H4 (cell line): ENCODE results near the gene GLRX5. TPM values are rescaled to one million over a fixed set of nuclear protein-coding genes. Genes with fewer than 3 reads are reported as not detected.

ENCODE experiments used
- DNase-seq: peaks from one replicate; pipeline ENCODE4 v3.0.0-alpha.2; 2015; ENCODE audit warnings: low spot score
- total RNA-seq: library from RNA; depleted of rRNA; stranded (reverse); fragments of >200 nt; shearing (Covaris generic); gene quantifications from 2 replicates; pipeline ENCODE4 v1.2.3, GENCODE V29; 2014

Gene GLRX5
- total RNA-seq, 1 experiment from 2014 or later, result 79.7 TPM

- no peak for DNase-seq
These were observed 18.2 kb upstream of the GLRX5 start, which contains the start of gene SYNE3 for GRCh38 chr14:95516554-95517181. Gene SYNE3, minus strand, starts transcription at chr14:95516650. Its CDS starts 40,829 bp downstream, at chr14:95475821.

- DNase-seq, result no peak
These were observed 16.7 kb upstream of the GLRX5 start for GRCh38 chr14:95518045-95518751.

GRCh38 chr14:95519699-95520098 lies 15.2 kb upstream of the GLRX5 start:
- DNase-seq, result peak; percentile 62

GRCh38 chr14:95520346-95520745 lies 14.5 kb upstream of the GLRX5 start:
- no peak for DNase-seq

GRCh38 chr14:95521001-95521400 lies 13.8 kb upstream of the GLRX5 start:
- DNase-seq, result no peak

- DNase-seq, result no peak
These were observed 12.7 kb upstream of the GLRX5 start for GRCh38 chr14:95522116-95522515.

GRCh38 chr14:95522556-95522955 lies 12.3 kb upstream of the GLRX5 start:
- DNase-seq, result no peak

GRCh38 chr14:95523051-95523814 lies 11.6 kb upstream of the GLRX5 start:
- DNase-seq, result no peak

GRCh38 chr14:95523815-95524448 lies 10.9 kb upstream of the GLRX5 start:
- no peak for DNase-seq

- no peak for DNase-seq
These were observed 9.9 kb upstream of the GLRX5 start for GRCh38 chr14:95524706-95525512.

- no peak for DNase-seq
These were observed 8.9 kb upstream of the GLRX5 start for GRCh38 chr14:95525999-95526398.

- DNase-seq, result no peak
These were observed 8.1 kb upstream of the GLRX5 start for GRCh38 chr14:95526483-95527386.

GRCh38 chr14:95527387-95528002 lies 7.4 kb upstream of the GLRX5 start:
- DNase-seq, result no peak

GRCh38 chr14:95529216-95529615 lies 5.6 kb upstream of the GLRX5 start:
- DNase-seq, result no peak

- no peak for DNase-seq
These were observed 4.2 kb upstream of the GLRX5 start for GRCh38 chr14:95530473-95531276.

GRCh38 chr14:95531473-95531872 lies 3.4 kb upstream of the GLRX5 start:
- peak; percentile 63 for DNase-seq

- no peak for DNase-seq
These were observed 2.9 kb upstream of the GLRX5 start for GRCh38 chr14:95531969-95532368.

GRCh38 chr14:95533391-95533821 lies 1.4 kb upstream of the GLRX5 start:
- no peak for DNase-seq

GRCh38 chr14:95533822-95534221 lies 1.0 kb upstream of the GLRX5 start:
- DNase-seq, result no peak
